ENCODE measurements around the gene SYAP1.

DNA sequence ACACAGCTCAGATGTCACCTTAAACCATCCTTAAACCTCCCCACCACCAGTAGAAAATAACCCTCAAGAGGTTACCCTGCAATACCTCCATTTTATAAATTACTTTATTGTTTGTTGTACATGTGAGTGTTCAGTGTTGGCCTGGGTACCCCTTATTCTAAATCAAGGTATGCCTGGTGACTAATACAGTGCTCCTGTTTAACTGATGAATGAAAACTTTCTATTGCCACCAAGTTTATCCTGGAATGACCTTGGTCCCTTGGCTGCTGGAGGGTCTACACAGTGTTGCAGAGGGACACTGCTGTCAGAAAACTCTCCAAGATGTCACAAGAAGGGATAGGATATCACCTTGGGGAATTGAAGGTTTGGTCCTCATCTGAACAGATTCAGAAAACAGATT lies 59.6 kb downstream of the SYAP1 start:
- TF ChIP-seq SIN3A (conservative IDR thresholded peaks at IDR 0.05 in 1 of 2, IDR thresholded peaks at IDR 0.05 in 1 of 2; ENCODE audit: low read depth in 1 of 2, low read length in 2 of 2) = no peak
- TF ChIP-seq ZNF274 (IDR thresholded peaks at IDR 0.05; ENCODE audit: borderline replicate concordance, extremely low read depth, low read length) = no peak
- TF ChIP-seq, protein P1, sequence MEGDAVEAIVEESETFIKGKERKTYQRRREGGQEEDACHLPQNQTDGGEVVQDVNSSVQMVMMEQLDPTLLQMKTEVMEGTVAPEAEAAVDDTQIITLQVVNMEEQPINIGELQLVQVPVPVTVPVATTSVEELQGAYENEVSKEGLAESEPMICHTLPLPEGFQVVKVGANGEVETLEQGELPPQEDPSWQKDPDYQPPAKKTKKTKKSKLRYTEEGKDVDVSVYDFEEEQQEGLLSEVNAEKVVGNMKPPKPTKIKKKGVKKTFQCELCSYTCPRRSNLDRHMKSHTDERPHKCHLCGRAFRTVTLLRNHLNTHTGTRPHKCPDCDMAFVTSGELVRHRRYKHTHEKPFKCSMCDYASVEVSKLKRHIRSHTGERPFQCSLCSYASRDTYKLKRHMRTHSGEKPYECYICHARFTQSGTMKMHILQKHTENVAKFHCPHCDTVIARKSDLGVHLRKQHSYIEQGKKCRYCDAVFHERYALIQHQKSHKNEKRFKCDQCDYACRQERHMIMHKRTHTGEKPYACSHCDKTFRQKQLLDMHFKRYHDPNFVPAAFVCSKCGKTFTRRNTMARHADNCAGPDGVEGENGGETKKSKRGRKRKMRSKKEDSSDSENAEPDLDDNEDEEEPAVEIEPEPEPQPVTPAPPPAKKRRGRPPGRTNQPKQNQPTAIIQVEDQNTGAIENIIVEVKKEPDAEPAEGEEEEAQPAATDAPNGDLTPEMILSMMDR (IDR thresholded peaks at IDR 0.05; ENCODE audit: control extremely low read depth in 1 of 3, insufficient read depth in 1 of 3, low read depth in 1 of 3, low read length in 3 of 3) = no peak
- no peak for TF ChIP-seq RFX5 (IDR thresholded peaks at IDR 0.05; ENCODE audit: borderline replicate concordance, low read depth, low read length)
- TF ChIP-seq POLR2AphosphoS5 (IDR thresholded peaks at IDR 0.05; ENCODE audit: low read depth, low read length) = no peak
- TF ChIP-seq EZH2 (IDR thresholded peaks at IDR 0.05; ENCODE audit: low read depth, low read length, severe bottlenecking) = no peak
- TF ChIP-seq MAFK (IDR thresholded peaks at IDR 0.05; ENCODE audit: low read depth, low read length) = no peak
- TF ChIP-seq PHF8 (conservative IDR thresholded peaks at IDR 0.05; ENCODE audit: low read depth, low read length) = no peak
- no peak for TF ChIP-seq JUN (IDR thresholded peaks at IDR 0.05; ENCODE audit: low read depth, low read length)
